Right kidney (tissue), 1 donor: ENCODE measurements around the gene DCAF15.

Experiments used
- DNase-seq: peaks from one replicate; pipeline ENCODE4 v3.0.0-alpha.2; 2016

Gene DCAF15

GRCh38 chr19:13995878-13996765, 43.8 kb downstream of the DCAF15 start:
- DNase-seq, result no peak

DNA sequence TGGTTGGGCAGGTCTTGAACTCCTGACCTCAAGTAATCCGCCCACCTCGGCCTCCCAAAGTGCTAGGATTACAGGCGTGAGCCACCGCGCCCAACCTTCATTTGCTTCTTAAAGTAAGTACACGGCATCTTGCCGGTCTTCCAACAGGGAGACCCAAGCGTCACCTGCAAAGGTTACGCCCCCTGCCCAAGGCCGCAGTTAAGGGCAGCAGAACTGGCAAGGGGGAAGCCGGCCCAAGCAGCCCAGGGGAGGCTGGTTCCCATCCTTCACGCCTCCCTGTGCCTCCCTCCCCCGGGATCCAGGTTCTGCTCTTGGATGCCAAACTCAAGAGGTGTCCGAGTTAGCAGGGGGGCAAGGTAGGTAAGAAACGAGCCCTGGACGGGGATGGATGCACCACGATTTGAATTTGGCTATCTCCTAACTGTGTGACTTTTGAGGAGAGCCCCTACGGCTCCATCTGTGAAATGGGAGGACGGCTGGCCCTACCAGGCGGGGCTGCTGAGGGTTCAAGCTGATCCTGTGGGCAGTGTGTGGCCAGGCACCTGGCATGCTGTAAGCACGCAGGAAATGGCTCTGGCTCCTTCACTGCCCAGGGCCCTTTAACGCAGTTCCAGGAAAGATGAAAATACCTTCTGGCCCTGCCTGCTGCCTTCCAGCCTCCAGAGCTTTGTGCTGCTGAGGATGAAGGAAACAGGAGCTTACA, 44.8 kb downstream of the DCAF15 start:
- DNase-seq, result no peak

DNA sequence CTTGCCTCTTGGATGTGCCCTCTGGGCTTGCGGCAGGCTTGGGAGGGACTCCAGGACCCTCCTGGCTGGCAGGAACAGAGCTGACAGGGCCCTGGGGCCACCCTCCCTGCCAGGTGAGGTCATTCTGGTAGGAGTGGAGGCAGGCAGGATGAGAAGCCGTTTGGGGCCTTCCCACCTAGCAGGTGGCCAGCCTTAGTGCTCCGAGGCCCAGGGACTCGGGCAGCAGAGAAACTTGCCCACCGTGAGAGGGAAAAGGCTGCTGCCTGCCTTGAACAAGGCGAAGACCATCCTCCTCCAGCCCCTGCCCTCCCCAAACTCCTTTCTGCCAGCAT, 45.3 kb downstream of the DCAF15 start:
- DNase-seq, result no peak

DNA sequence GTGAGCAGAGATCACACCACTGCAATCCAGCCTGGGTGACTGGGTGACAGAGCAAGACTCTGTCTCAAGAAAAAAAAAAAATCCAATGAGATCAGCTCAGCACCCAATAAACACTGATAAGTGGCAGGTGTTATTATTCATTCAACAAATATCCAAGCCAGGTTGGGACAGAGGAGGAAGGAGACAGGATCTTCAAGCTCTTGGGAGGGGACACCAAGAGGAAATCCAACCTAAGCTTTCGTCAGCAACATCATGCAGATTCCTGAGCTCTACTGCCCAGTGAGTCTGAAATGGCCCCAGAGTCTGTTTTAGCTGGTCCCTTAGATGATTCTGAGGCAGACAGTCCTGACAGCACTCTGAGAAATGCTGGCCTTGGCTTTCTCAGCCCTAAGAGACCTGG, 46.1 kb downstream of the DCAF15 start:
- DNase-seq, result no peak

DNA sequence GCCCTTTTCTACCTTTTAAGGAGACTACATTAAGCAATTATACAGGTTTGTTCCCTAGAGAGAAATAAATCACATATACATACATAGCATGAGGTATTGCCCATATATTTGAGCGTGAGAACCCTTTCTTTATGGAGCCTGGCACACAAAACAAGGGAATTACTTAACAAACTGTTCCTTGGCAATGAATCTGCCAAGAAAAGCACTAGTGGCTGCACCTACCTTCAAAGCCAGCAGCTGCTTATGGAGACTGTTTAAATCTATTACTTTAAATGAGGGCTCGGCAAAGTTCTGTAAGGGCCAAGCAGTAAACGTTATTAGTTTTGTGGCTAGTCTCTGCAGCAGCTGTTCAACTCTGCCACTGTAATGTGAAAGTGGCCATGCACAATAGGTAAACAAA, 46.8 kb downstream of the DCAF15 start:
- no peak for DNase-seq

DNA sequence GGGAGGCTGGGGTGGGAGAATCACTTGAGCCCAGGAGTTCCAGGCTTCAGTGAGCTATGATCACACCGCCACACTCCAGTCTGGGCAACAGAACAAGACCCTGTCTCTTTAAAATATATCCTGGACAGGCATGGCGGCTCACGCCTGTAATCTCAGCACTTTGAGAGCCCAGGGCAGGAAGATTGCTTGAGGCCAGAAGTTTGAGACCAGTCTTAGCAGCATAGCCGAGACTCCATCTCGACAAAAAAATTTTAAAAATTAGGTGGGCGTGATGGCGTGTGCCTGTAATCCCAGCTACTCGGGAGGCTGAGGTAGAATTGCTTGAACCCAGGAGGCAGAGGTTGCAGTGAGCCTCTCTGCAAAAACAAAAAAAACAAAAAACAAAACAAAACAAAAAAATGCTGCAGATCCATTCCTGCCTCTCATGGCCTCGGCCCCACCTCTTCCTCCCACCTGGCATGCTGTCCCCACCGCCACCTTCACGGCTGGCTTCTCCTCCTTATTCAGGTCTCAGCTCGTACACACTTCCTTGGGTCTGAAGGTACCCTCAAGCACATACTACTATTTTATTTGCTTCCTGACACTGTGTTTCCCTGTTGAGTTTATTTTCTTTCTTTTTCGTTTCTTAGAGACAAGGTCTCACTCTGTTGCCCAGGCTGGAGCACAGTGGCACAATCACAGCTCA, 48.5 kb downstream of the DCAF15 start:
- DNase-seq, result no peak

- no peak for DNase-seq
These were observed 50.4 kb downstream of the DCAF15 start for GRCh38 chr19:14002571-14003250.

- no peak for DNase-seq
These were observed 51.1 kb downstream of the DCAF15 start for GRCh38 chr19:14003251-14004055.

- no peak for DNase-seq
These were observed 52.5 kb downstream of the DCAF15 start for GRCh38 chr19:14004619-14005348.

GRCh38 chr19:14005349-14006084, 53.2 kb downstream of the DCAF15 start:
- DNase-seq, result peak; percentile 63

GRCh38 chr19:14006085-14006765, 53.9 kb downstream of the DCAF15 start, which contains the start of gene RFX1:
RFX1 (minus strand) TSS chr19:14006320; CDS start chr19:13993843, 12,477 bp downstream.
- no peak for DNase-seq

DNA sequence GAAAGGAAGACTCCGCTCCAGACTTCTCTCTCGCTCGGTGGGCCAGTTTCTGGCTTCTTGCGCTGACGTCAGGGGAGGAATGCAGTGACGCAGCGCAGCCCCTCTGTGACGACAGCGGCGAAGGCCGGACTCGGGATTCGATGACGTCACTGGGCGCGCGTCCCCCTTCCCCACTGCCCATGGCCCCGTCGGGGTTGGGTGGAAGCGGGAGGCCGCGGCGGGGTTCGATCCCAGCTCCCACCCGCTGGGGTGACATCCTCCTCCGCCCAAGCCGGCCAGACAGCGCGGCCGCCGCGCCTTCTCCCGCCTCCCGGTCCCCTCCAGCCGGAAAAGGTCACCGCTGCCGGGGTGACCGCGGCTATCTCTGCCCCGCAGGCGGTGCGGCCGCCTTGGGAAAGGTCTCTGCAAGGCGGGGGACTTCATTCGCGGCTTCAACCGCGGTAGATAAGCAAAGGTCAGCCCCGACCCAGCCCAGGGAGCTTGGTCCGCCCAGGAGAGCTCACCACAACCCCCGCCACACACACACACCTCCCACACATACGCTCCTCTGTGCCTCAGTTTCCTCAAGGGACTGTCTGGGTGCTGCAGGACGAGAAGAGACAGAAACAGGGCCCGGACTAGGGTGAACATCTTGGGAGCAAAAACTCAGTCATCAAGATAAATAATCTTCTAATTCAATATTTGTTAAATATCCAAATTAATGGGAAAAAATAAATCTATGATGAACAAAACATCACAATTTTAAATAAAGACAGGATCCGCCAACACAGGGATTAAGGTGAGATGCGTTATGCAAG, 54.7 kb downstream of the DCAF15 start:
- peak; percentile 100 for DNase-seq
